GM19395 (cell line): ENCODE measurements around the gene FTO.
"Not testable (repeated sequence)": the region's sequence is repeated elsewhere in the genome, so short reads cannot be mapped to it uniquely, and the experiment has no call there.

Experiments used
- ATAC-seq: cut with Tn5 transposase; IDR thresholded peaks from one replicate; pipeline ENCODE4 v1.9.1; 2021; ENCODE audit warnings: mild to moderate bottlenecking, moderate library complexity; ENCODE audit not compliant: unreplicated experiment

FTO gene

GRCh38 chr16:53703590-53704444 lies at the start of gene FTO, which contains the start of gene RPGRIP1L:
Gene FTO (plus strand): TSS chr16:53704156.
Gene RPGRIP1L (minus strand): TSS chr16:53703859. CDS start chr16:53700723, 3,136 bp downstream.
- ATAC-seq = peak; percentile 99

DNA sequence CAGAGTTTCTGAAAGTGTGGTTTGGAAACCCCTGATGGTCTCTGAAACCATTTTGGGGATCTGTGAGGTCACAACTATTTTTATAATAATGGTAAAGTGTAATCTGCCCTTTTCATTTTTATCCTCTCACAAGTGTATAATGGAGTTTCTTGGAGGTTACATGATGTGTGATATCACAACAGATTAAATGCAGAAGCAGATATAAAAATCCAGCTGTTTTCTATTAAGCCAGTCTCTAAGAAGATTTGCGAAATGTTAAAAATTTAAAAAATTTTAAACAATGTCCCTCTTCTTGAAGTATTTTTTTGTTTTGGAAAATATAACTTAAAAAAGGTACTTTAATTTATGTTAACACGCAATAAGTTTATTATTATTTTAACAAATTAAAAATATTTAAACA lies 49.0 kb upstream of the FTO start:
- no peak for ATAC-seq

DNA sequence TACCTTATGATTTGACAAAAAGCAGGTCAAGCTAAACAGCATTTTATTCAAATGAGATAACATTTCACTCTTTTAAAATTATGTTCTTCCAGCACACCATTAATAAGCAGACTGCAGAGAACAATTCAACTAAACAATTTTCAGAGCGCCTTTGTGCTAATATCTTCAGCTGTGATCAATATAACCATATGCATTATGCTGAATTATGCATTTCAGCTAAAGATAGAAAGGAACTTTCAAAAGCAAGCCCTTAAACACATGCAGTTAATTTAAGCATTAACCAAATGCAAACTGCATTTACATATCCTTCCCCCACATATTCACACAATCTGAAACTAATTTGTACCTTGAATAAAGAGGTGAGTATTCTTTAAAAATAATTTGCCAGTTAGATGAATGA lies 41.9 kb upstream of the FTO start:
- ATAC-seq = no peak

- ATAC-seq = peak; percentile 85
Observed at GRCh38 chr16:53664724-53665345, 39.1 kb upstream of the FTO start.

DNA sequence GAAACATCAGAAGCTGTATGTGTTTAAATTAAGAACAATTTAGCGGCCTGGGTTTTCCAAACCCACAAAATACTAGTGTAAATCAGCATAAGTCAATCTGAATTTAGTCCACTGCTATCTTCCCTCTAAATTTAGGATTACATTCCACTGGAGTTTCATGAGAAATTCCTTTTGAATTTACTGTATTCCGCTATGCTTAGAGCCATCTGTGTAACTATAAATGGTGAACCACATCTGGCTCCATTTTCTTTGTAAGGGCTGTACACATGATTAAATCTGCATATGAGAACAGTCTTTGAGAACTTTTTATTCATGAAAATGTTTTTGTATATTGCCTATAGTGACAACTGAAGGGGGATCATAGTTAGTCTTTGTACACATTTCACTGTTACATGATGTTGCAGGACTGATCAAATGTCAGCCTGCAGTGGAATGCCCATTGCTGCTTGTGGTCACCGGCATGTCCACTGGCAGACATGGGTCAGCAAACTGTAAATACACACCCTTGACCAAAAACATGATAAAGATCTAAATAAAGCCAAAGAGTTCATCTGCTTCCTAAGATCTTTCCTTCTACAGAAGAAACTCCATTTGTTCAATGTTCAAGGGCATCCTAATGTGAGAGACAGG lies 37.1 kb upstream of the FTO start:
- no peak for ATAC-seq

GRCh38 chr16:53668869-53669268 lies 35.1 kb upstream of the FTO start:
- no peak for ATAC-seq

DNA sequence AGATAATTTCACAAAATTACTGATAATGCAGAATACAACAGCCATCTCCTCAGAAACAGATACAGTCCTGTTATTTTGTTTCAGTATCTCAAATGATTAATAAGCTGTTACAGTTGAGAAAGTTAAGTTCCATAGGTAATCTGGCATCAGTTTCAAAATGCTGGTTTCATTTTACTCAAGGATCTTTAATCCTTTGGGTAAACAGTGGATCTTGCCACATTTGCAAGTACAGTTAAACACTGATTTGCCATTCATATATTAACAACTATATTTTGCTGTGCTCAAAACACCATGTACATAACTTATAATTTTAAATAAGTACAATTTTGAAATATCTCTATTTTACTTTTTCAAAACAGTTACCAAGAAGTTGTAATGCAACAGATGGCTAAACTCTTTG lies 31.5 kb upstream of the FTO start:
- ATAC-seq = no peak

DNA sequence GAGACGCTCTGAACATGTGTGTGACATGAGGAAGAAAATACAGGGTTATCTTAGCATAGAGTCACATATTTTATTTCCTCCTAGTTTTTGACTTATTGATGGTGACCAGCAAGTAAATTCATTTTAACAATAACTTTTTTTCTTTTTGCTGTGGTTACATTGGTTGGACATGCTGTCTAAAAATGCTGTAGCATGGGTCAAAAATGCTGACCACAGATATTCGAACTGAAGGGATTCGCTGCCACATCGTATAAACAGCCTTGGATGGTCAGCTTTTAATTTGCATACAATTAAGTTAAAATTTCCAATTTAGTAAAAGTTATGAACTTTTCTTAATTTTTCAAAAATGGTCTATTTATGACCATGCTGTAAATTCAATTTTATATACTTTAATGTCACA lies 30.8 kb upstream of the FTO start:
- no peak for ATAC-seq

DNA sequence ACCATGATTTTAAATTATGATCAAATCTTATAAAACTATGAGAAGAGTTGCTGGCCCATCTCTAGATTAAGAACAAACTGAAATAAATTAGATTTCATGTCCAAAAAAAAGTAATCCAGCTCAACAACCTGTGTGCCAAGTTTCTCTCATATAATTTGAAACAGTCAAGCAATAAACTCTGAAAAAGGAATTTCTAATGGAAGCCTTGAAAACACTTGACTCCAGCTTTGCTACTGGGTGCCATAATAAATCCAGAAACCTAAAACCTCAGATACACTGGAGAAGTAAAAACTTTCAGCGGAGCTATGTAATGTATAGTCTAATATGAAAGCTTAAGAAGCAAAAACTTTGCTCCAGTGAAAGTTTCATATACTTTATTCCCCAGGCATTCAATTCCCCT lies 25.8 kb upstream of the FTO start:
- ATAC-seq = no peak

GRCh38 chr16:53678756-53679343 lies 25.1 kb upstream of the FTO start:
- ATAC-seq = no peak

DNA sequence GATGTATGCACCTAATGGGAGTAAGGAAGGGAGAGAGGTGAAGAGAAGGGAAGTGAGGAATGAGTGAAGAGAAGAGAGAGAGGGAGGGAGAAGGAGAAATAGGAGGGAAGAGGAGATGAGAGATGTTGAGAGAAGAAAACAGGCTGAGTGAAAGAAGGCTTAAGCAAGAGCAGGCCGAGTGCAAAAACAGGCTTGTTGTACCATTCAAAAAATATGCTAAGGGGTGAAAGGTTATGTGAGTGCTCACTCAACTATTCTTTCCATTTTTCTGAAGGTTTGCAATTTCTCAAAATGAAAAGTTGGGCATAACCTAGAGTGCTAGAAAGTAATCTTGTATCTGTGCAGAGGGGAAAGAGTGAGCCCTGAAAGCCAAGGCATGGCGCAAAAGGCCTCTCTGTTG lies 23.2 kb upstream of the FTO start:
- ATAC-seq = no peak

DNA sequence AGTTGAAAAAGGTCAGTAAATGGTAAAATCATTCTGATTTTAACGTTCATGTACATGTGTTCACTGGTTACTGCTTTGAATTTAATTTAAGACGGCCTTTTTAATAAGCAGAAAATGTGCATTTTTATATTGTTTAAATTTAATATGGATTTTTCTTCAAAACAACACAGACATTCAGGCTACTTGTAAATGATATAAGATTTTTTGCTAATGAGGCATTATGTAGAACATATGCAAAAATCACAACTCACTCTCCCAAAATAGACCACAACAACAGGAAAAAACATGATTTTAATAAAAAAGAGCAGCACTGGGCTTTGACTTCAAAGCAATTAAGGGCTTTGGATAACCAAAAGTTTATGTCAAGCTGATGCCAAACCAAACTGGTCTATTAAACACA lies 22.6 kb upstream of the FTO start:
- ATAC-seq = no peak

- ATAC-seq = not testable (repeated sequence)
Observed at GRCh38 chr16:53685334-53685733, 18.6 kb upstream of the FTO start.

DNA sequence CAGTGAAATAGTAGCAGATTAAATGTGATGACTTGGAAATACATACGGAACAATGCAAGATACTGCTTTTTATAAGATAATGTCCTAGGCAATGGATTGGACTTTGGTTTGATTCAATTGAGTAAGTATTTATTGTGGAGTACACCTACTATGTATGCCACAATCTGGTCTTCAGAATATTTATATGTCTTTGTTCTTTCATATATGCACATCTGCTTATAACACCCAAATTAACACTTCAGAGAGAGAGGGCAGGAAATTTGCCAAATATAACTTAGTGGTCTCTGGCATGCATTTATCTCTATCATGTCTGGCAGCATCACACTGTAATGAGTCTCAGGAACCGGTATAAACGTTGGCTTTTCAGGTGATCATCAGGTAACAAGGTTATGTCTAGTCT lies 17.2 kb upstream of the FTO start:
- ATAC-seq = no peak

DNA sequence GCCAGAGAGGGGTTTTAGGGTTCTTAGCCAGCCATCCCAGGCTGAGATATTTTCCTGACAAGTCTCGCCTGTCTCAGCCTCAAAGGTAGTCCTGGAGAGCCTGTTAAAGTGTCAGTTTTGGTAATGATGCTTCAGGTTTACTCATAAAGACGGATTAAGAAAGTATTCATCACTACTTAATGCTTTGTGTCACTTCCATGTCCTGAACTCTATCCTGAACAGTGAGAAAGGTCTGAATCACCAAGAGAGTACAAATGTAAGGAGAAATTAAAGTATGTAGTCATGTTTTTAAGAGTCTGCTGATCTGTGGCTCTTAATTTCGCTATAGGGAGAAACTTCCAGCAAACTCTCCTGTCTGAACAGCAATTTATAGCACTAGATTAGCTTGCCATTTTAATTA lies 14.3 kb upstream of the FTO start:
- no peak for ATAC-seq

- no peak for ATAC-seq
Observed at GRCh38 chr16:53690771-53691170, 13.2 kb upstream of the FTO start.

DNA sequence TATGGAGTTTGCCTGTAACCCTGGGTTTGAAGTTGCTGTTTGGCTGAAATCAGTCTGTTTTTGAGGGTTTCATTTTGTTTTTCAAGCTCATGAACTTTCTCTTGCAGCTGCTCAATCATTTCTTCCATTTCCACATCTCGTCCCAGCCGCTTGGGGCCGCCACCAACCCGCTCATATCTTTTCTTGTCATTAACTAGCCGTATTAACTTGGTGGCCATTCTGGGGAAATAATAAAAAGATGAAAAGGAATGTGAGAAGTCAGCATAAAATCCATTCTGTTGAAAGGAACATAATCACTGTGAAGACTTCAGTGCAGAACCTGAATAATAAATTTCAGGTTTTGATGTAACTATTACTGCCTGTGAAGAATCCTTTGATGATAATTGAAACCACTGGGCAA lies 11.8 kb upstream of the FTO start:
- no peak for ATAC-seq

- ATAC-seq = no peak
Observed at GRCh38 chr16:53693320-53693719, 10.6 kb upstream of the FTO start.

DNA sequence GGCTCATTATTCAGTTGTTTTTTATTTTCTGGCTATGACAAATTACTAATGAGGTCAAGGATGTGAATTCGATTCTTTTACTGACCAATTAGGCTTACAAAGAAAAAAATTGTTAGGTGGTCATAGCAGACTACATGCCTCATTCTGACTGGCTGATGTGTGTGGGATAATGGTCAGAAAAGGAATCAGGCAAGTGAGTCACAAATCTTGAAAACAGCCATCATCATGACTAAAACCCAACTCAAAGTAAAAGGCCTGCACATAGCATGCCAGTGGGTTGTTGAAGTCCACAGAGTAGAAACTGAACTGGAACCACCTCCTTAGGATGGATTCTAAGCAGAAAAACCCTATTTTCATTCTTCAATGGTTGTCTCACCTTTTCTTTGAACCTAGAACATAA lies 8.9 kb upstream of the FTO start:
- ATAC-seq = no peak

GRCh38 chr16:53698271-53698670 lies 5.7 kb upstream of the FTO start:
- ATAC-seq = not testable (repeated sequence)

- no peak for ATAC-seq
Observed at GRCh38 chr16:53704445-53704813, 473 bp downstream of the FTO start.

GRCh38 chr16:53707671-53708070 lies 3.7 kb downstream of the FTO start:
- ATAC-seq = no peak
